ENCODE measurements around the gene ST6GALNAC1.

DNA sequence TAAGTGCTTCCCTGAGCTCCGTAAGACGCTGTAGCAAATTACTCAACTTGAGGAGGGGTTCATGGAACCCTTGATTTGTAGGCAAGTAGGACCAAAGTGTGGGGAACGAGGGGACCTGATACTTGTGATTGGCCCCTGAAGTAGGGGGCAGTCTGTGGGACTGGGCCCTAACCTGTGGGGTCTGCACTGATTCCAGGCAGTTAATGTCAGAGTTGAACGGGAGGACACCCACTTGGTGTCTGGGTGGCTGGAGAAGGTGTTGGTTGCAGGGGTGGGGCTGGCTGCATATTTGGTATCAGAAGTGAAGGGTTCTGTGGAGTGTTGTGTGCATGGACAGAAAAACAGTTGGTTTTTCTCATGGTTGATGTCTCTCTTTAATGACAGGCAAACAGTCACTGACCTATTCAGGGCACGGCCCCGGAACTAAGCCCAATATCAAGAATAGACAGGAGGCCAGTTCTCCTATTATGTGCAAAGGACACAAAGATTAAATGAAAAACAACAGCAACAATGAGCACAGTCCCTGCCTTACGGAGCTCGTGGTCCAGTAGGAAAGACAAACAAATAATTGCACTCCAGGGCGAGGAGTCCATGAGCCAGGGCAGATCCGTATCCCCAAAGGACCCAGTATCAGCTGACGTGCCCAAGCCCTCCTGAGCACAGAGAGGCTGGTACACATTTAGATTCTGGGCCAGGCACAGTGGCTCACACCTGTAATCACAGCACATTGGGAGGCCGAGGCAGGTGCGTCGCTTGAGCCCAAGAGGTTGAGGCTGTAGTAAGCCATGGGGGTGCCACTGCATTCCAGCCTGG, 48.0 kb upstream of the ST6GALNAC1 start:
- TF ChIP-seq CTCF (IDR thresholded peaks at IDR 0.05; ENCODE audit: insufficient read depth, low read length, poor library complexity, severe bottlenecking) (no peak), EZH2phosphoT487 (conservative IDR thresholded peaks at IDR 0.05; ENCODE audit: low read length) (no peak)
